Kidney tubule cell (primary cell): Measurements from ENCODE around the gene CPT1C.

Experiments
- DNase-seq: peaks from one replicate; pipeline ENCODE4 v3.0.0-alpha.2; 2018; ENCODE audit warnings: low spot score

Gene CPT1C

DNA sequence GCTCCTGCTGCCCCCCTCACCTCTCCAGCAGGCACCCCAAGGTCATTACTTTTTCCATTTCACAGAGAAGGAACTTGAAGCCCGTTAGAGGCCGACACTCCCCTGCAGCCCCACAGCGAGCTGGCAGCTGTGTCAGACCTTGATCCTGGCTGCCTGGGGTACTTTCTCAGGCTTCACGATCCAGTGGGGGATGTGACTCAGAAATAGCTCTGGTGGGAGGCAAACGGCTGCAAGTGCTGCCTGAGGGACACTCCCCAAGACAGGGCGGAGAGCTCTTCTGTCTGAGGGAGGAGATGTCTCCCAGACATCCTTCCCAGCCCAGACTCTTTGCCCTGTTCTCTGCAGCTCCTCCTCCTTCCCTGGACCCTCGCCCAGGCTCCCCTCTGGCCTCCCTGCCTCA, 67.4 kb downstream of the CPT1C start:
- DNase-seq, result peak; percentile 47

DNA sequence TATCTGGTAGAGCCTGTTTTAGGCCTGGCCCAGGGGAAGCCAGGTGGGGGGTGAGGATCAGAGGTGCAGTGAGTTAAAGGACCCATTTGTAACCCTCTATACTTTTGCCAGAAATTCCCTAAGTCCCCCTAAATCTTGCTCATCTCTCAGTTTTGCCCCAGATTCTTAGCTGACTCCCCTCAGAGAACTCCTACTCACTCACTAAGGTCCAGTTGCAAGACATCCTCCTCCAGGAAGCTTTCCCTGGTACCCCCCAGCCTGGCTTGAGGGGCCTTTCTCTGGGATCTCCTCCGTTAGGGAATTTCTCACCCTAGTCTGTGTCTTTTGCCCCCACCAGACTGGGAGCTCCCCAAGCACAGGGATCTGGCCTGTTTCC, 70.3 kb downstream of the CPT1C start:
- no peak for DNase-seq

GRCh38 chr19:49761625-49762311, 70.9 kb downstream of the CPT1C start:
- DNase-seq, result no peak

GRCh38 chr19:49763230-49763629, 72.3 kb downstream of the CPT1C start, which contains the start of gene TSKS:
TSKS (minus strand) TSS chr19:49763306; CDS start chr19:49763247, 59 bp downstream.
- DNase-seq, result no peak
